ENCODE data around the gene PPP1R1C.

PPP1R1C gene

DNA sequence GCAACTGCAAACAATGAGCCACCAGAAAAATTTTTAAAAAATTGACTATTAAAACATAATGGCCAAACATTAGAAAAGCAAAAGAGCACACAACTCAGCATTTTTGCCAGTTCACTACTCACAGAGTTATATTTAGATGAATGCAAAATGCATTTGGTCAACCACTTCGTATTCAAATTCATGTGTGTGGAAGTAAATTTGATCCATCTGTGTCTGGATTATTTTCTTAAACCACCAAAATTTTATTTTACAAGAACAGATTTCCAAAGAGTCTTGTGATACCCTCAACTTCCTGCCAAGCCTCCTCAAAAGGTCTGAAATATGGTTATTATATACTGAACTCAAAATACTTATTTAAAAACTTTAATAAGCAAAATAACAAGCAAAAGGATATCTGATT lies 57.4 kb downstream of the PPP1R1C start:
- TF ChIP-seq, protein P1, sequence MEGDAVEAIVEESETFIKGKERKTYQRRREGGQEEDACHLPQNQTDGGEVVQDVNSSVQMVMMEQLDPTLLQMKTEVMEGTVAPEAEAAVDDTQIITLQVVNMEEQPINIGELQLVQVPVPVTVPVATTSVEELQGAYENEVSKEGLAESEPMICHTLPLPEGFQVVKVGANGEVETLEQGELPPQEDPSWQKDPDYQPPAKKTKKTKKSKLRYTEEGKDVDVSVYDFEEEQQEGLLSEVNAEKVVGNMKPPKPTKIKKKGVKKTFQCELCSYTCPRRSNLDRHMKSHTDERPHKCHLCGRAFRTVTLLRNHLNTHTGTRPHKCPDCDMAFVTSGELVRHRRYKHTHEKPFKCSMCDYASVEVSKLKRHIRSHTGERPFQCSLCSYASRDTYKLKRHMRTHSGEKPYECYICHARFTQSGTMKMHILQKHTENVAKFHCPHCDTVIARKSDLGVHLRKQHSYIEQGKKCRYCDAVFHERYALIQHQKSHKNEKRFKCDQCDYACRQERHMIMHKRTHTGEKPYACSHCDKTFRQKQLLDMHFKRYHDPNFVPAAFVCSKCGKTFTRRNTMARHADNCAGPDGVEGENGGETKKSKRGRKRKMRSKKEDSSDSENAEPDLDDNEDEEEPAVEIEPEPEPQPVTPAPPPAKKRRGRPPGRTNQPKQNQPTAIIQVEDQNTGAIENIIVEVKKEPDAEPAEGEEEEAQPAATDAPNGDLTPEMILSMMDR (IDR thresholded peaks at IDR 0.05; ENCODE audit: low read depth, low read length): no peak
- H3K4me3 ChIP-seq (ENCODE audit: low read depth, low read length): no peak overlapping the region

DNA sequence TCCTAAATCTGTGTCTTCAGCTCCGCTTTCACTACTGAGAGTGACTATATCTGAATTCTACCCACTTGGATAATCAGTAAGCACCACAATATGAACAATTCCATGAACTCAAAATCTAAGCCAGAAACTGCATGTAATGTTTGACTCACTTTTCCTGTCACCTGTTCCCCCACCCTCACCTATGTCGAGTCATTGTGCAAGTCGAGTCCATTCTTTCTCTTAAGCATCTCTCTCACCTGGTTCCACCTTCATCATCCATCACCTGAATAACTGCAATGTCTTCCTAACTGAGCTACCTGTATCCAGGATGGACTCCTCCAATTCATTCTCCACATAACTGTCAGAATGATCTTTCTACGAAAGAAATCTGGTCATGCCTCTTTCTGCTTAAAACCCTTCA lies 58.2 kb downstream of the PPP1R1C start:
- TF ChIP-seq, protein P1 (IDR thresholded peaks at IDR 0.05; ENCODE audit: low read depth, low read length): no peak
- H3K4me3 ChIP-seq (ENCODE audit: low read depth, low read length): no peak overlapping the region

DNA sequence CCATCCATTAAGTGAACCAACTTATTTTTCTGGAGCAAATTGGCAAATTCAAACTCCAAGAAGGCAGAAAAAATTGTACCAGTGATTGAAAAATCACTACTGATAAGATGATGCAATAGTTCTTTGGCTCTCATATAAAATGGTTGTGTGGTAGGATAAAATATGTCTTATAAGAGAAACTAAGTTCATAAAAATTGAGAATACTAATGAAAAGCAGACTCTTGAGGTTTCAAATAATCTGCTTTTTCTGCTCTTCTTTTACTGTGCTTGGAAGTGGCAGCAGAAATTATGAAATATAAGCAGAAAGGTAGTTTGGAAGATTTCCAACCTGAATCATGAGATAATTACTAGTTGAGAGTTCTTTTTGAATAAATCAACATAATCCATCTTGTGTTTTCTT lies 61.9 kb downstream of the PPP1R1C start:
- TF ChIP-seq, protein P1 (IDR thresholded peaks at IDR 0.05; ENCODE audit: low read depth, low read length): no peak
- H3K4me3 ChIP-seq (ENCODE audit: low read depth, low read length): no peak overlapping the region

DNA sequence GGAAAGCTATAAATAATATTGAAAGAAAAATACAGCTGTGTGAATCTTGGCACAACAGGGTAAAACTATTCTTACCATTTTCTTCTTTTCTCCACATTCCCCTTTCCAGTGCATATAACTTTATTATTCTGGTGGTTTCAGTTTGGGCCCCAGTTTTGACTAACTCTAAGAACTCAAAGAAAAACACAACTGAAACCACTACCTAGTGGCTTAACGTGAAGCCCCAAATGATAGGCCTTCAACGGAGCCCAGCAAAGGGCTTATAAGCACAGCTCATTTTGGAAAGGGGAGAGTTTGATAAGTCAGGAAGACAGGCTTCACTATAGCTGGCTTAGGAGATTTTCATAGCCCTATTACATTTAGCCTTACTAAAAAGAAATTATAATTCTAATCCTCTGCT lies 62.4 kb downstream of the PPP1R1C start:
- TF ChIP-seq, protein P1 (IDR thresholded peaks at IDR 0.05; ENCODE audit: low read depth, low read length): no peak
- H3K4me3 ChIP-seq (ENCODE audit: low read depth, low read length): no peak overlapping the region

DNA sequence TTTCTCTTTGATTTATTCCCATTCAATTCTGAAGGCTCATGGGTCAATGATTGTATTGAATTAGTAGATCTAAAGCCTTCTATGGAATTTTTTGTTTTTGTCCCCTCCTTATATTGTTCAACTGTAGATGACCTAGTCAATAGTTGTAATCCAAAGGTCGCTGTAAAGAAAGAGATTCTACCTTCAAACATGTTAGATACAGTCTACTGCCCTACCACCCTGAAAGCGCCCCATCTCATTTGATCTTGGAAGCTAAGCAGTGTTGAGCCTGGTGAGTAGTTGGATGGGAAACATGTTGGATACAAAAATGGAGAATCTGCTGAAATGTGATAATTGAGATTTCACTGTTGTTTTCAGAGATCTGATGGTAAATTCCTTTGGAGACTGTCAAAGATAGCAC lies 63.0 kb downstream of the PPP1R1C start:
- no peak overlapping the region for H3K4me3 ChIP-seq (ENCODE audit: low read depth, low read length)
- TF ChIP-seq, protein P1 (IDR thresholded peaks at IDR 0.05; ENCODE audit: low read depth, low read length): no peak

DNA sequence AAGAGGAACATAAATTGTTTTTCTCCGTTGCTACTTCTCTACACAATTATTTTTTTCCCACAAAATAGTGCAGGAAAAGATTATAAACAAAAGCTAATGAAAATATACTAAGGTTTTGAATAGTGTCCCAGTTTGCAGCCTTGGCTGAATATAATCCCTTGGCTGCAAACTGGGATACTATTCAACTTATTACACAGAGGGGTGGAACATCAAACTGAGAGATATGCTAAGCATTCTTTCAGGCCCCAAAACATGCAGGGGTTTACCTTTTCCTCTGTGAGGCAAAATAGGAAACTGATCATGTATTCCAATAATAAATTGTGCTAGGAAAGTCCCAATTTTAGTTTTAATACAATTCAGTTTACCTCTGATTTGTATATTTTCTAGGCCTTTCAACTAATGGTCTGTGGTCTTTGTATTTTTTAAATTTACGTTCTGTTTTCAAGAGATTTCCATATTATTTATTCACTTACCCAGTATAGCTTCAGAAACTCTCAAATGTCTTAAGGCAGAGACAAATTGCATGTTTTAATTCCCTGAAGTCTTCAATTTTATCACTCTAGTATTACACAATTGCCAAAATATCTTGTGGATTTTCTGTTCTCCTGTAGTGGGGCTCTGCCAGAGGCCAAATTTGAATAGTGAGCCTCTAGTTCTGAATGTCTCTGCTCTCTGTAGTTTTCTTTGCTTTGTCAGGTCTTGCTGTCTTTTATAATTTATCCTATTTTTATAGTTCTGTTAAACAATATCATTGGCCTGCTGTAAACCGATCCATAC lies 63.9 kb downstream of the PPP1R1C start:
- TF ChIP-seq, protein P1 (IDR thresholded peaks at IDR 0.05; ENCODE audit: low read depth, low read length): no peak
- H3K4me3 ChIP-seq (ENCODE audit: low read depth, low read length): no peak overlapping the region

DNA sequence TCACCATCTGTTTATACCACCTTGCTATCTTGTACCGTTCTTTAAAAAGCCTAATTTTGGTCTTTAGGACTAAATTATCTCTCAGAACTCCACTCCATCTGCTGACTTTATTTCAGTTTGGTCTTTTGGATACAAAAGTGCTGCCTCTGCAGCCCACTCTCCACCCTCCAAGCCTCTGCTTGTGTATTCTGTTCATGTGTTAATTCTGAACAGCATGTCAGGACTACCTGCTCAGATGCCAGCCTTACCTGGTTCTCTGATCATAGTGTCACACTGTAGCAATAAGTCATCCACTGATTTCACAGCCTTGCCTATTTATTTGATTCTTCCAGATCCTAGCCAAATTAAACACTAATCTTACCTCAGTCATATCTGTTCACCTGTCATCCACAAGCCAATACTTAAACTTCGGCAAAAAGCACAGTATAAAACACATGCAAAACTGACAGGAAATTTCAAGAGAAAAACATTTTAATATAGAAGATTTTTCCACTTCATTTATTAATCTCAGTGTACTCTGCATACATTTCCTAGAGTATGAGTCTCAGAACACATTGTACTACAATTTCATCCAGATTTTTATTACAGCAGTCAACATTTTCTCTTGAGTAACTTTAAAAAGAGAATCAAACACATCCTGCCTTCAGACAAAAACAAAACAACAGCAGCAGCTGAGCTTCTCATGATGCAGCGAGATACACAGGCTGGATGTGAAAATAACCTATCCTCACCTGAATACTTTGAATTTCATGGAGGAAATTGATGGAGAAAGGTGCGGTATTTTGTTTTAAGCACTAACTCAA lies 64.9 kb downstream of the PPP1R1C start:
- no peak overlapping the region for H3K4me3 ChIP-seq (ENCODE audit: low read depth, low read length)
- TF ChIP-seq, protein P1 (IDR thresholded peaks at IDR 0.05; ENCODE audit: low read depth, low read length): no peak

All from WI38 (cell line).